ENCODE results near the gene UBQLNL.

The UBQLNL gene

GRCh38 chr11:5521540-5521939 is 5.0 kb upstream of the UBQLNL start:
- ChIA-PET POLR2A (no interaction called here), CTCF (no interaction called here)
- DNase-seq (ENCODE audit: extremely low spot score): no peak
- no peak for TF ChIP-seq CTCF (IDR thresholded peaks at IDR 0.05; ENCODE audit: control extremely low read depth, extremely low read depth, low read depth, missing control alignments)

GRCh38 chr11:5514841-5515240 is 1.7 kb downstream of the UBQLNL start:
- no peak for TF ChIP-seq CTCF (IDR thresholded peaks at IDR 0.05; ENCODE audit: control extremely low read depth, extremely low read depth, low read depth, missing control alignments)
- POLR2A ChIA-PET: no interaction called here
- CTCF ChIA-PET: interaction anchor here (1.4 to 2.1 kb wide), 5 partner anchors 12 to 85 kb away, joined by 4 to 5 read pairs (median 5); no protein-coding TSS in a partner anchor
- DNase-seq (ENCODE audit: extremely low spot score): no peak

- no peak for DNase-seq (ENCODE audit: extremely low spot score)
- POLR2A ChIA-PET: no interaction called here
- CTCF ChIA-PET: interaction anchor here (0.7 kb wide), 1 partner anchor 9 kb away, joined by 3 read pairs; no protein-coding TSS in a partner anchor
- TF ChIP-seq CTCF (IDR thresholded peaks at IDR 0.05; ENCODE audit: control extremely low read depth, extremely low read depth, low read depth, missing control alignments): no peak
These were observed 6.7 kb downstream of the UBQLNL start, which contains the start of gene UBQLN3 for GRCh38 chr11:5509803-5510202. Gene UBQLN3, minus strand, starts transcription at chr11:5509957. Its CDS starts 399 bp downstream, at chr11:5509558.

- POLR2A ChIA-PET: no interaction called here
- TF ChIP-seq CTCF (IDR thresholded peaks at IDR 0.05; ENCODE audit: control extremely low read depth, extremely low read depth, low read depth, missing control alignments): no peak
- no peak for DNase-seq (ENCODE audit: extremely low spot score)
- CTCF ChIA-PET: interaction anchor here (1.1 kb wide), 1 partner anchor 9 kb away, joined by 3 read pairs; no protein-coding TSS in a partner anchor
These were observed 7.9 kb downstream of the UBQLNL start for GRCh38 chr11:5508605-5509004.

- POLR2A ChIA-PET: no interaction called here
- TF ChIP-seq CTCF (IDR thresholded peaks at IDR 0.05; ENCODE audit: control extremely low read depth, extremely low read depth, low read depth, missing control alignments): no peak
- DNase-seq (ENCODE audit: extremely low spot score): no peak
- CTCF ChIA-PET: interaction anchor here (2.2 kb wide), 1 partner anchor 32 kb away, joined by 6 read pairs; no protein-coding TSS in a partner anchor
These were observed 8.6 kb downstream of the UBQLNL start for GRCh38 chr11:5507933-5508305.

- CTCF ChIA-PET: interaction anchor here (1.2 to 2.2 kb wide), 3 partner anchors 10 to 33 kb away, joined by 3 to 6 read pairs (median 4); no protein-coding TSS in a partner anchor
- no peak for TF ChIP-seq CTCF (IDR thresholded peaks at IDR 0.05; ENCODE audit: control extremely low read depth, extremely low read depth, low read depth, missing control alignments)
- POLR2A ChIA-PET: no interaction called here
- DNase-seq (ENCODE audit: extremely low spot score): no peak
These were observed 9.1 kb downstream of the UBQLNL start for GRCh38 chr11:5507177-5507932.
